WI38 (cell line): ENCODE results near the gene ARHGAP24.

Experiments used
- H3K4me3 ChIP-seq: 2 replicates; pipeline ENCODE4 v1.5.1; 2011; ENCODE audit warnings: low read depth, mild to moderate bottlenecking, control low read depth, low read length
- CTCF ChIP-seq: IDR thresholded peaks from 2 replicates; pipeline ENCODE4 v1.5.1; 2012; ENCODE audit warnings: low read depth, mild to moderate bottlenecking, control low read depth, low read length

Gene ARHGAP24

GRCh38 chr4:85486425-85487086, 11.6 kb downstream of the ARHGAP24 start:
- no peak for TF ChIP-seq CTCF
- no peak overlapping the region for H3K4me3 ChIP-seq

- no peak for TF ChIP-seq CTCF
- H3K4me3 ChIP-seq: no peak overlapping the region
Measured at GRCh38 chr4:85488416-85488815, 13.5 kb downstream of the ARHGAP24 start.

GRCh38 chr4:85489273-85489981, 14.5 kb downstream of the ARHGAP24 start:
- no peak overlapping the region for H3K4me3 ChIP-seq

GRCh38 chr4:85491527-85491926, 16.6 kb downstream of the ARHGAP24 start:
- no peak overlapping the region for H3K4me3 ChIP-seq
- no peak for TF ChIP-seq CTCF

More at GRCh38 chr4:85489273-85489981, 14.5 kb downstream of the ARHGAP24 start:
- no peak for TF ChIP-seq CTCF

- no peak for TF ChIP-seq CTCF
- no peak overlapping the region for H3K4me3 ChIP-seq
Measured at GRCh38 chr4:85492336-85492735, 17.4 kb downstream of the ARHGAP24 start.

- H3K4me3 ChIP-seq: no peak overlapping the region
Measured at GRCh38 chr4:85495621-85496020, 20.7 kb downstream of the ARHGAP24 start.

More at GRCh38 chr4:85495621-85496020, 20.7 kb downstream of the ARHGAP24 start:
- TF ChIP-seq CTCF: no peak
